Measurements from ENCODE around the gene LAMB1.

- TF ChIP-seq CTCF (IDR thresholded peaks at IDR 0.05) (no peak), POLR2A (IDR thresholded peaks at IDR 0.05) (no peak)
Measured at GRCh38 chr7:107999779-108000560, 3.0 kb downstream of the LAMB1 start.
